Umbilical cord (tissue), 2 donors: ENCODE measurements around the gene STK32B. TPM values are rescaled to one million over a fixed set of nuclear protein-coding genes. Genes with fewer than 3 reads are reported as not detected.
"Not testable (repeated sequence)": the region's sequence is repeated elsewhere in the genome, so short reads cannot be mapped to it uniquely, and the experiment has no call there.

Experiments
- DNase-seq: peaks from one replicate; pipeline ENCODE4 v3.0.0-alpha.2; 2015; ENCODE audit warnings: low spot score
- total RNA-seq: library from RNA; depleted of rRNA; stranded (reverse); fragments of >200 nt; gene quantifications from one replicate; pipeline ENCODE4 v1.2.3, GENCODE V29; 2014; ENCODE audit warnings: low replicate concordance; ENCODE audit not compliant: insufficient read depth

Gene STK32B
- total RNA-seq, 1 donor from 2014 or later = 7.0 TPM

DNA sequence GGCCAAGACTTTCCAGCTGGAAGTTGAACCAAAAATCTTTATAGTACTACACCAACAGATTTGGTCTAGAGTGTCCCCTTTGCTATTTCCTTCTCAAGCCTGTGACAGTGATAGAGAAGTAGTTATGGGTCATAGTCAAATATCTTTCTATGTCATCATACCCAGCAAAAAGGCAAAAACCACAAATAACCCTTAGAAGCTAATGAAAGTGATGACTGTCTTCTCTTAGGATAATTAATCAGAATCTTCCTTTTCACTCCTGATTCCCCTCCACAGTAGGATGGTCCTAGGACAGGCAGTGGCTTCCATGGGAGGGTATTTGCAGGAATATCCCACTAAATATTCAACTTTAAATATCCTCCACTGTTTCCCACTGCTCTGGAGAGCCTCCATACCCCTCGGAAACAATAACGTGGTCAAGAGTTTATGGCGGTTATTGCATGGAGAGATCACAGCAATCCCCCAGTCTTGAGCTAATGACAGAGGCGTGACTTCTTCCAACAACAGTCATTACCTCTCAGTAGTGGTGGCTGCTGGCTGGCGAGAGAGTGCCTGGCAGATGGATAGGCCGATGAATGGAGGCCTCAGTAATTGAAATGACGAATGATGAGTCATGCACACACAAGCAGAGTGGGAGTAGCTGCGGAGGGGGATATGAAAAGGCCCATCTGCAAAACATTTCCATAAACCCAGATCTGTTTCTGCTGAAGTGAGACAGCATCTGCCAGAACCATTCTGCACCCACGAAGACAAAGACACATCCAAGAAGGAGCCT lies 154.9 kb downstream of the STK32B start:
- DNase-seq = peak; percentile 27

- peak; percentile 16 for DNase-seq
Measured at GRCh38 chr4:5209862-5210261, 158.6 kb downstream of the STK32B start.

- no peak for DNase-seq
Measured at GRCh38 chr4:5211282-5211839, 160.1 kb downstream of the STK32B start.

GRCh38 chr4:5212255-5213013 lies 161.2 kb downstream of the STK32B start:
- DNase-seq = no peak

GRCh38 chr4:5213087-5213595 lies 161.9 kb downstream of the STK32B start:
- DNase-seq = peak; percentile 64

DNA sequence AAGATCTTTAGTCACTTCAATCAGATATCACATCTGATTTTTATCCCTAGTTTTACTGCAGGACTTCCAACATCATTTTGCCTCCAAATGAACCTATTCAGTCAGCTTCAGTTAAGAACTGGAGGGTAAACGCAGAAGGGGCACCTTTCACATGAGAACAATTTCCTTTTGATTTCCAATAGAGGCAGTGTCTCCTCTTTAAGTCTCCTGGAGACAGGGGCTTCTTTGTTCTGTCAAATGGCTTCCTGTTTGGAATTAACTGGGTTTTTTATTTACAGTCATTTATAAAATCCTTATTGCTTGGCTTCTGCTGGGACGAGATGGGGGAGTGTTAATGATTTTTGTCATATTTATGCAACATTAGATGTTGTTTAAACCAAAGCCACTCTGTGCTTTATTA lies 164.0 kb downstream of the STK32B start:
- DNase-seq = no peak

DNA sequence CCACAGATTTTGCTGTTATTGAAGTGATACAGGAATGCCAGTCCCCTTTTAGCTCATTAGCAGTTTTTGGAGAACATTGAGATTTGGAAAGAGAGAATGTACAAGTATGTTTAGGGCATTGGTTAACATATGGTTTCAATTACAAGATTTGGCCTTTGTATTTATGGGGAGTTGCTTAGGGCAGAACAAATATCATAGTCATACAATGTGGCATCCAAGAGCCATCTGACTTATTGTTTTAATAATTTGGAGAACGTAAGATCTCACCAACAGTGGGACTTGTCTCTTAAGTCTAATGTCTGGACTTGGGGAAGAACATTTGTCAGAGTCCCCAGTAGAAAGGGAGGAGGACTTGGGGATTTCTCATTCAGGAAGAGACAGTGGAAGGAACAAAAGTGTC lies 166.1 kb downstream of the STK32B start:
- DNase-seq = no peak

- DNase-seq = no peak
Measured at GRCh38 chr4:5218376-5219069, 167.2 kb downstream of the STK32B start.

- no peak for DNase-seq
Measured at GRCh38 chr4:5220028-5220427, 168.7 kb downstream of the STK32B start.

- DNase-seq = no peak
Measured at GRCh38 chr4:5222047-5222446, 170.8 kb downstream of the STK32B start.

DNA sequence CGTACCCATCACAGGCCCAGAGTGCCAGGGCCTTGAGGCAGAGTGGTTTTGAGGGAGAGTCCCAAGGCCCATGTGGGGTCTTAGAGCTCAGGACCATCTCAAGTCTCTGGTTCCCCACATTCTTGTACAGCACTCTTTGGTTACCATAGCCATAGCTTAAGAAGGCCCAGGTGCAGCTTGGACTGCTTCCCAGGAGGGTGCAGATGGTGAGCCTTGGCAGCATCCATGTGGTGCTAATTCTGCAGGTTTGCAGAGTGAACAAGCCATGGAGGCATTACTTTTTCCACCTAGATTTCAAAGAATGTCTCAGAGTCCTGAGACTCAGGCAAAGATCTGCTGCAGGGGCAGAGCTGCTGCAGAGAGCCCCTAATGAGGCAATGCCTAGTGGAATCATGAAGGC lies 171.7 kb downstream of the STK32B start:
- DNase-seq = no peak

GRCh38 chr4:5224340-5224739 lies 173.1 kb downstream of the STK32B start:
- DNase-seq = no peak

DNA sequence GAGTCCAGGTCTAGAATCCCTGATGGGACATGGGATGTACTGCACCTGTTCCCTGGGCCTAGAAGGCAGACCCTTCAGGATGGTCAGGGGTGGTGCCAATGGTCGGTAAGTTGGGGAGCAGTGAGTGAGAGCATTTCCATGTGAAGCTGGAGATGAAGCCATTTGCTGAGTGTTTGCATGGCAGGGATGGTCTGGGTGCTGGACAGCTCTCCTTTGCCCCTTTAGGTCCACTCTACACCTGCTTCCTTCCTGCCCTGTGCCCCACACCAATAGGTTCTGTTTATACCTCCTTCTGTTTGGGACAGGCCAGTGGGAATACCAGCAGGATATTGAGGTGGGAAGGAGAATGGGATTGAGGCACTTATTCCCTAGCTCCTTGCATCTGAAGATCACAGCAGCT lies 181.3 kb downstream of the STK32B start:
- no peak for DNase-seq

DNA sequence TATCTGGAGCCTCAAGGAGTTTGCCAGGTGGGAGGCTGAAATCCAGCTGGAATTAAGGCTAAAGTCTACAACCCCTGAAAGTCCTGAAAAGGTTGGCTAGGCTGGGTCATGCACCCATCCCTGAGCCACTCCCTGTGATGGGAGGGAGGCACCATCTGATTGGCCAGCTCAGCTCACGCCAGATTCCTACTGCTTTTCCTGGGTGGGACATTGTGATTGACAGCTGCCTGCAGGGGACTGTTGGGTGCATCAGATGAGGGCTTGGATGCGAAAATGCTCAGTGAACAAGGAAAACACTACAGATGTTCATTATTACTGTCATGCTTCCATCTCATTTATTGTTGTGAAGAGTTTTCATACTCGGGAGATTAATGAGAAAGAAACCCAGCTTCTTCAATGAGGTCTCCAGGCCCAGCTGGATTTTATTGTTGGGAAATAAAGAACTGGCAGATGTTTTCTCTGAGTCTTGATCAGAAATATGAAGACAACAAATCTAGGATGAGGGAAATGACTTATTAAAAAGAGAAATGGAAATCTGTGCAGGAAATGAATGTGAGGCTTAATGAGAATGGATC lies 185.9 kb downstream of the STK32B start:
- DNase-seq = no peak

DNA sequence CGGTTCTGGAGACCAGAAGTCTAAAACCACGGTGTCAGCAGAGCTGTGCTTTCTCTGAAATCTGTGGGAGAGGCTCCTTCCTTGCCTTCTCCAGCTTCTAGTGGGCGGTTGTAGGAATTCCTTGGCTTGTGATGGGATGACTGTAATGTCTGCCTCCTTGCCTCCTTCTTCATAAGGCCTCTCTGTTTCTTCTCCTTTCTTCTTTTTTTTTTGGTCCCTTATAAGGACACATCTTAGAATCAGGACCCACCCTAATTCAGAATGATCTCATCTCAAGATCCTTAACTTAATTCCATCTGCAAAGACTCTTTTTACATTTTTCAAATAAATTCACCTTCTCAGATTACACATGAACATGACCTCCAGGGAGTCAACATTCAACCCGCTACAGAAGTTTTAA lies 186.9 kb downstream of the STK32B start:
- no peak for DNase-seq

DNA sequence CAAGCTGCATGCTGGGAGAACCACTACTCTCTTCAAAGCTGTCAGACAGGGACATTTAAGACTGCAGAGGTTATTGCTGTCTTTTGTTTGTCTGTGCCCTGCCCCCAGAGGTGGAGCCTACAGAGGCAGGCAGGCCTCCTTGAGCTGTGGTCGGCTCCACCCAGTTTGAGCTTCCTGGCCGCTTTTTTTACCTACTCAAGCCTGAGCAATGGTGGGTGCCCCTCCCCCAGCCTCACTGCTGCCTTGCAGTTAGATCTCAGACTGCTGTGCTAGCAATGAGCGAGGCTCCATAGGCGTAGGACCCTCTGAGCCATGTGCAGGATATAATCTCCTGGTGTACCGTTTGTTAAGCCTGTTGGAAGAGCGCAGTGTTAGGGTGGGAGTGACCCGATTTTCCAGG lies 195.8 kb downstream of the STK32B start:
- DNase-seq = not testable (repeated sequence)

- no peak for DNase-seq
Measured at GRCh38 chr4:5247735-5248134, 196.5 kb downstream of the STK32B start.

DNA sequence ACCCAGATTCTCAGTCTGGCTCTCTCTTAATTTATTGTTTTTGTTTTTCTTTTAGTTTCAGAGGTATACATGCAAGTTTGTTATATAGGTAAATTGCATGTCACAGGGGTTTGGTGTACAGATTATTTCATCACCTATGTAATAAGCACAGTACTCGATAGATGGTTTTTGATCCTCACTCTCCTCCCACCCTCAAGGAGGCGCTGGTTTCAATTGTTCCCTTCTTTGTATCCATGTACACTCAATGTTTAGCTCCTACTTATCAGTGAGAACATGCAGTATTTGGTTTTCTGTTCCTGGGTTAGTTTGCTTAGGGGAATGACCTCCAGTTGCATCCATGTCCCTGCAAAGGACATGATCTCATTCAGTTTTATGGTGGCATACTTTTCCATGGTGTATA lies 198.4 kb downstream of the STK32B start:
- DNase-seq = no peak

DNA sequence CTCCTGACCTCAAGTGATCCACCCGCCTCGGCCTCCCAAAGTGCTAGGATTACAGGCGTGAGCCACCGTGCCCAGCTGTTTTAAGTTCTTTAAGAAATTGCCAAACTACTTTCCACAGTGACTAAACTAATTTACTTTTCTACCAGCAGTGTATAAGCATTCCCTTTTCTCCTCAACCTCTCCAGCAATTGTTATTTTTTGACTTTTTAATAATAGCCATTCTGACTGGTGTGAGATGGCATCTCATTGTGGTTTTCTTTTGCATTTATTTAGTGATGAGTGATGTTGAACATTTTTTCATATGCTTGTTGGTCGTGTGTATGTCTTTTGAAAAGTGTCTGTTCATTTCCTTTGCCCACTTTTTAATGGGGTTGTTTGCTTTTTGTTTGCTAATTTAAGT lies 199.3 kb downstream of the STK32B start:
- DNase-seq = not testable (repeated sequence)

DNA sequence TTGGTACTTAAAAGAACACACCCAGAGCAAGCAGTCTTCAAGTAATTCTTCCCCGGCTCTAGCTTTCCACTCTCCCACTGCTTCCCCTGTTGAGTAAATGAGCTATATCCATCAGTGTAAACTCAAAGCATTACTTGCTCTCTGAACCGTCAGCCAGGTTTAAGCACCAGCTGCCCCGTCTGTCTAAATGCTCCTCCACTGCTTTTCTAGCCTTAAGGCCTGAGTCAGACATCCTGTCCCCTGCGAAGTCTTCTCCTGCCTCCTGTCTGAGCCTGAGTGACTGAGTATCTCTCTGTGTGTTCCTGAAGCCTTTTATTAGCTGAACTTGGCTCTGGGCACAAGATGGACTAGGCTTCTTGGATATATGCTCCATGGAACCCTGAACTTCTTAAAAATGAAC lies 205.1 kb downstream of the STK32B start:
- DNase-seq = no peak

GRCh38 chr4:5257086-5257485 lies 205.8 kb downstream of the STK32B start:
- DNase-seq = no peak

DNA sequence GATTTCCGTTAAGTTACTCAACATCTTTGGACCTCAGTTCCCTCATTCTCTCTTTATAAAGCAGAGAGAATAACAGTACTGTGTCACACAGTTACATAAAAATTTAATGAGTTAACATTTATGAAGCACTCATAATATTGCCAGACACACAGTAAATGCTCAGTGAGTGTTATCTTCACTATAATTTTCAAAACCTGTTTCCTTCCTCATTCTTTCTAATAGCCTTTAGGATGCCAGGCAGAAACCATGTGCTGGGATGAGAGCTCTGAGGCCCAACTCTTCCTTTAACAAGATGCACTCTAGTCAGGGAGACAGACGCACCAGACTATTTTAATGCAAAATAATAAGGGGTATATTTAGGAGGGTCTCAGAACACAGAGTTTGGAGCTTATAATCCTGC lies 208.2 kb downstream of the STK32B start:
- no peak for DNase-seq
